ENCODE data around the gene KRT80.

The KRT80 gene

GRCh38 chr12:52141875-52142274, 49.9 kb downstream of the KRT80 start:
- Histone ChIP-seq H3K9me3 (ENCODE audit: control insufficient read depth in 2 of 2, low read length in 2 of 2) (no peaks in the 10 kb centered on the region), H3K27me3 (ENCODE audit: control insufficient read depth in 1 of 2, insufficient read depth in 2 of 2, low read length in 2 of 2) (peaks cover 0 to 6% of the 10 kb centered on the region in 2 donors), H3K4me1 (ENCODE audit: control insufficient read depth, insufficient read depth, low read length) (peaks cover 4% of the 10 kb centered on the region), H3K9ac (ENCODE audit: low read length in 2 of 2) (no peak overlapping the region), H3K27ac (ENCODE audit: low read length) (no peak overlapping the region), H3K36me3 (ENCODE audit: control insufficient read depth in 2 of 2, insufficient read depth in 2 of 2, low read length in 2 of 2) (no peaks in the 10 kb centered on the region), H3K4me3 (ENCODE audit: low read length in 2 of 2) (no peak overlapping the region)

GRCh38 chr12:52141306-52141705, 50.5 kb downstream of the KRT80 start:
- H3K9me3 ChIP-seq (ENCODE audit: control insufficient read depth in 2 of 2, low read length in 2 of 2) = no peaks in the 10 kb centered on the region

DNA sequence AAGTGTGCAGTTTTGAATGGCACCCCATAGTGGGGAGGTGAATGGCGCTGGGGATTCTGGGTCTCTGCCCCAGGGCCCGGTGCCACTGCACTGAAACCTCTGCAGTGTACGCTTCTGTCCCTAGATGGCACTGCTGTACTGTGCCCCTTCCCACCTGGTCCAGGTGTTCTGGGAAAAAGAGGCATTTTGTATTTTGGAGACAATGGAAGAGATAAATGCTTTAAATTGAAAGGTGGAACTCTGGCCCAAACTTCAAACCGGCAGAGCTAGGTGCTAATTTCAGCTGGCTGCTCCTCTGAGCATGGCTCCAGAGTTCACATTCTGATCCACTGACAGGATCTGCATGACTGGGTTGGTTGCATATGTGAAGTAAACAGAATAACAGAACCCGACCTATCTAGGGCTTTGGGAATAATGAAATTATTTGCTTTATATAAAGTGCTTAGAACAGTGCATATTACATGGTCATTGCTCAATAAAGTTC, 52.2 kb downstream of the KRT80 start:
- Histone ChIP-seq H3K9ac (ENCODE audit: low read length in 2 of 2) (no peak overlapping the region), H3K4me3 (ENCODE audit: low read length in 2 of 2) (no peak overlapping the region), H3K27me3 (ENCODE audit: control insufficient read depth in 1 of 2, insufficient read depth in 2 of 2, low read length in 2 of 2) (peaks cover 0 to 6% of the 10 kb centered on the region in 2 donors), H3K36me3 (ENCODE audit: control insufficient read depth in 2 of 2, insufficient read depth in 2 of 2, low read length in 2 of 2) (no peaks in the 10 kb centered on the region), H3K9me3 (ENCODE audit: control insufficient read depth in 2 of 2, low read length in 2 of 2) (no peaks in the 10 kb centered on the region), H3K4me1 (ENCODE audit: control insufficient read depth, insufficient read depth, low read length) (no peaks in the 10 kb centered on the region), H3K27ac (ENCODE audit: low read length) (no peak overlapping the region)

More at GRCh38 chr12:52141306-52141705, 50.5 kb downstream of the KRT80 start:
- peaks cover 0 to 6% of the 10 kb centered on the region in 2 donors for H3K27me3 ChIP-seq (ENCODE audit: control insufficient read depth in 1 of 2, insufficient read depth in 2 of 2, low read length in 2 of 2)
- no peaks in the 10 kb centered on the region for H3K36me3 ChIP-seq (ENCODE audit: control insufficient read depth in 2 of 2, insufficient read depth in 2 of 2, low read length in 2 of 2)
- no peak overlapping the region for H3K4me3 ChIP-seq (ENCODE audit: low read length in 2 of 2)
- no peak overlapping the region for H3K27ac ChIP-seq (ENCODE audit: low read length)
- H3K4me1 ChIP-seq (ENCODE audit: control insufficient read depth, insufficient read depth, low read length) = no peaks in the 10 kb centered on the region
- H3K9ac ChIP-seq (ENCODE audit: low read length in 2 of 2) = no peak overlapping the region

DNA sequence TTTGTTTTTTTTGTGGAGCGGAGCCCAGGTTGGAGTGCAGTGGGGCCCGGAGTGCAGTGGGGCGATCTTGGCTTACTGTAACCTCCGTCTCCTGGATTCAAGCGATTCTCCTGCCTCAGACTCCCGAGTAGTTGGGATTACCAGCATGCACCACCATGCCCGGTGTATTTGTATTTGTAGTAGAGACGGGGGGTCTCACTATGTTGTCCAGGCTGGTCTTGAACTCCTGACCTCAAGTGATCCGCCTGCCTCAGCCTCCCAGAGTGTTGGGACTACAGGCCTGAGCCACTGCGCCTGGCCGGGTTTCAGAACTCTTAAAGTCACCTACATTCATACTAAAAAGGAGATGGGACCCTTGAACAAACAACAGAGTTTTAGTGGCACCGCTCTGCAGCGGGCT, 52.7 kb downstream of the KRT80 start:
- no peak overlapping the region for H3K27ac ChIP-seq (ENCODE audit: low read length)
- H3K4me3 ChIP-seq (ENCODE audit: low read length in 2 of 2) = no peak overlapping the region
- H3K9me3 ChIP-seq (ENCODE audit: control insufficient read depth in 2 of 2, low read length in 2 of 2) = no peaks in the 10 kb centered on the region
- H3K9ac ChIP-seq (ENCODE audit: low read length in 2 of 2) = no peak overlapping the region
- H3K36me3 ChIP-seq (ENCODE audit: control insufficient read depth in 2 of 2, insufficient read depth in 2 of 2, low read length in 2 of 2) = no peaks in the 10 kb centered on the region
- peaks cover 0 to 6% of the 10 kb centered on the region in 2 donors for H3K27me3 ChIP-seq (ENCODE audit: control insufficient read depth in 1 of 2, insufficient read depth in 2 of 2, low read length in 2 of 2)
- H3K4me1 ChIP-seq (ENCODE audit: control insufficient read depth, insufficient read depth, low read length) = no peaks in the 10 kb centered on the region

DNA sequence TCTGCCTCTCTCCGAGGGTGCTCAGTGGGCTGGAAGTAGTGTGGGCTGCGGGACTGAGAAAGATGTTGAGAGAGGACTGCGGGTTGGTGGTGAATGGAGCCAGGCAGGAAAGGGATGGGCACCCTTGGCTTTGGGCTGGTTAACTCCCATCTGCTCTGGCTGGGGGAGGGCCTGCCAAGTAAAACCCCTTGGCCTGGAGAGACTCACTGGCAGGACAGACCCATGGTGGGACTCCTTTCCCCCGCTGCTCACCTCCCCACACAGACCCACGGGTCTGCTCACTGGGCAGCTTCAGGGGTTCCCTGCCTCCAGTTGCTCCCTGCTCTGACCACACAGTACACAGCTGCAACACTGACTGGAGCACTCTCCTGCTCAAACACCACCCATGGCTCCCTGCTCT, 54.1 kb downstream of the KRT80 start:
- H3K9ac ChIP-seq (ENCODE audit: low read length in 2 of 2) = no peak overlapping the region
- no peaks in the 10 kb centered on the region for H3K36me3 ChIP-seq (ENCODE audit: control insufficient read depth in 2 of 2, insufficient read depth in 2 of 2, low read length in 2 of 2)
- no peak overlapping the region for H3K4me3 ChIP-seq (ENCODE audit: low read length in 2 of 2)
- peaks cover 0 to 6% of the 10 kb centered on the region in 2 donors for H3K27me3 ChIP-seq (ENCODE audit: control insufficient read depth in 1 of 2, insufficient read depth in 2 of 2, low read length in 2 of 2)
- H3K4me1 ChIP-seq (ENCODE audit: control insufficient read depth, insufficient read depth, low read length) = no peaks in the 10 kb centered on the region
- no peak overlapping the region for H3K27ac ChIP-seq (ENCODE audit: low read length)
- H3K9me3 ChIP-seq (ENCODE audit: control insufficient read depth in 2 of 2, low read length in 2 of 2) = no peaks in the 10 kb centered on the region

- Histone ChIP-seq H3K36me3 (ENCODE audit: control insufficient read depth in 2 of 2, insufficient read depth in 2 of 2, low read length in 2 of 2) (no peaks in the 10 kb centered on the region), H3K4me1 (ENCODE audit: control insufficient read depth, insufficient read depth, low read length) (no peaks in the 10 kb centered on the region), H3K27ac (ENCODE audit: low read length) (no peak overlapping the region), H3K27me3 (ENCODE audit: control insufficient read depth in 1 of 2, insufficient read depth in 2 of 2, low read length in 2 of 2) (no peaks in the 10 kb centered on the region), H3K9ac (ENCODE audit: low read length in 2 of 2) (no peak overlapping the region), H3K4me3 (ENCODE audit: low read length in 2 of 2) (no peak overlapping the region), H3K9me3 (ENCODE audit: control insufficient read depth in 2 of 2, low read length in 2 of 2) (no peaks in the 10 kb centered on the region)
Observed at GRCh38 chr12:52132754-52133161, 59.1 kb downstream of the KRT80 start.

DNA sequence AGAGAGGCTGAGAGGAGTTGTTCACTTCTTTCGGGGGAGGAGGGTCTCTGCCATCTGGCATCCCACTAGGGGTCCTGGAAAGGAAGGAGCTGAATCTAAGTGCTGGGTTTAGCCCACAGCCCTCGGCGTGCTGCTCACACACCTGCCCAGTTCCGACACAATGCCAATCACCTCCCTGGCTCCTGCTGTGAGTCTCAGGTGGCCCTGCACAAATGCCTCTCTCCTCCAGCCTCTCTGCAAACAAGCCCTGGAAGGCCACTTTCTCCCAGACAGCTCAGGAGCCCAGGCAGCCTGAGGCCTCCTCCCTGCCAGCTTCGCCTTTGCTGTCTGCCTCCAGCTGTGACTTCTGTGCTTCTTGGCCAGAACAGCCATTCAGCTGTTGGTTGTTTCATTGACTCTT, 61.1 kb downstream of the KRT80 start:
- Histone ChIP-seq H3K9me3 (ENCODE audit: control insufficient read depth in 2 of 2, low read length in 2 of 2) (no peaks in the 10 kb centered on the region), H3K4me3 (ENCODE audit: low read length in 2 of 2) (no peak overlapping the region), H3K27ac (ENCODE audit: low read length) (no peak overlapping the region), H3K9ac (ENCODE audit: low read length in 2 of 2) (no peak overlapping the region), H3K36me3 (ENCODE audit: control insufficient read depth in 2 of 2, insufficient read depth in 2 of 2, low read length in 2 of 2) (no peaks in the 10 kb centered on the region), H3K4me1 (ENCODE audit: control insufficient read depth, insufficient read depth, low read length) (peaks cover 7% of the 10 kb centered on the region), H3K27me3 (ENCODE audit: control insufficient read depth in 1 of 2, insufficient read depth in 2 of 2, low read length in 2 of 2) (peaks cover 0 to 2% of the 10 kb centered on the region in 2 donors)

DNA sequence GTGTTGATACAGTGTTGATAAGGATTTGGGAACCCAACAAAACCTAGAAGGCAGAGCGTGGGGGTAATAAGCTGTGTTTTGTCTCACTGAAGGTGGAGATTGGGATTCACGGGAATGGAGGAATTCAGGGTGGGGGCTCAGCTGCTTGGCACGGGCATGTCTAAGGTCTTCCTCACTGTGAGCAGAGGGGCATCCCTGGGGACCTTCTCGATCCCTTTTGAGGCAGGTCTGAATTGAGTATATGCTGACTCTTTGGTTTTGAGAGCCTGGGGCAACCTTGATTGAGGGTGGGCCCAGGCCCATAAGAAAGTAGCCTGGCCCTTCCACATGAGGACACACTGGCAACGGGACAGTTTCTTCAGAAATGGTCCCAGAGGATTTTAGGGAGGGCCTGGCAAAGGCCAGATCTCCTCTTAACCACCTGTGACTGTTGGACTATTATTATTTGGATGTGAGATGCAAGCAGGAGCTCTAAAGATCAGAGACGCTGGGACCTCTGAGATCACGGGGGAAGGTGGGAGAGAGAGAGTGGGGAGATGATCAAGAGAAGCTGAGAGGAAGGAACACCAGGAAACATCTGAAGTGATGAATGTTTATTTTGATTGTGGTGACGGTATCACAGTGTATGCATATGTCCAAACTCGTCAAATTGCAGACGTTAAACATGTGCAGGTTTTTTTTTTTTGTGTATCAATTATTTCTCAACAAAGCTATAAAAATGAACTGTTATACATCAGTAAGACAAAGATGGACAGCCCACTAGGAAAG, 63.9 kb downstream of the KRT80 start:
- Histone ChIP-seq H3K4me3 (ENCODE audit: low read length in 2 of 2) (no peak overlapping the region), H3K9me3 (ENCODE audit: control insufficient read depth in 2 of 2, low read length in 2 of 2) (no peaks in the 10 kb centered on the region), H3K4me1 (ENCODE audit: control insufficient read depth, insufficient read depth, low read length) (peaks cover 7% of the 10 kb centered on the region), H3K9ac (ENCODE audit: low read length in 2 of 2) (no peak overlapping the region), H3K27ac (ENCODE audit: low read length) (no peak overlapping the region), H3K27me3 (ENCODE audit: control insufficient read depth in 1 of 2, insufficient read depth in 2 of 2, low read length in 2 of 2) (peaks cover 0 to 3% of the 10 kb centered on the region in 2 donors), H3K36me3 (ENCODE audit: control insufficient read depth in 2 of 2, insufficient read depth in 2 of 2, low read length in 2 of 2) (no peaks in the 10 kb centered on the region)

GRCh38 chr12:52126605-52127578, 64.9 kb downstream of the KRT80 start:
- H3K9ac ChIP-seq (ENCODE audit: low read length in 2 of 2) = no peak overlapping the region
- no peak overlapping the region for H3K4me3 ChIP-seq (ENCODE audit: low read length in 2 of 2)
- H3K4me1 ChIP-seq (ENCODE audit: control insufficient read depth, insufficient read depth, low read length) = peaks cover 7% of the 10 kb centered on the region
- H3K36me3 ChIP-seq (ENCODE audit: control insufficient read depth in 2 of 2, insufficient read depth in 2 of 2, low read length in 2 of 2) = no peaks in the 10 kb centered on the region
- H3K27me3 ChIP-seq (ENCODE audit: control insufficient read depth in 1 of 2, insufficient read depth in 2 of 2, low read length in 2 of 2) = peaks cover 0 to 3% of the 10 kb centered on the region in 2 donors
- H3K9me3 ChIP-seq (ENCODE audit: control insufficient read depth in 2 of 2, low read length in 2 of 2) = no peaks in the 10 kb centered on the region
- H3K27ac ChIP-seq (ENCODE audit: low read length) = no peak overlapping the region

- Histone ChIP-seq H3K9me3 (ENCODE audit: control insufficient read depth in 2 of 2, low read length in 2 of 2) (no peaks in the 10 kb centered on the region), H3K4me1 (ENCODE audit: control insufficient read depth, insufficient read depth, low read length) (peaks cover 10% of the 10 kb centered on the region), H3K4me3 (ENCODE audit: low read length in 2 of 2) (no peak overlapping the region), H3K9ac (ENCODE audit: low read length in 2 of 2) (no peak overlapping the region), H3K27ac (ENCODE audit: low read length) (no peak overlapping the region), H3K36me3 (ENCODE audit: control insufficient read depth in 2 of 2, insufficient read depth in 2 of 2, low read length in 2 of 2) (no peaks in the 10 kb centered on the region), H3K27me3 (ENCODE audit: control insufficient read depth in 1 of 2, insufficient read depth in 2 of 2, low read length in 2 of 2) (peaks cover 0 to 9% of the 10 kb centered on the region in 2 donors)
Observed at GRCh38 chr12:52126050-52126604, 65.7 kb downstream of the KRT80 start.

Data from stomach smooth muscle (tissue), 2 donors.